HL-60 (cell line): Measurements from ENCODE around the gene PIMREG.

ENCODE experiments used
- GABPA ChIP-seq: IDR thresholded peaks from 2 replicates; pipeline ENCODE4 v1.6.1; 2012; ENCODE audit warnings: low read depth
- POLR2AphosphoS5 ChIP-seq: IDR thresholded peaks from 2 replicates; pipeline ENCODE4 v1.6.1; 2012; ENCODE audit warnings: low read depth
- TF ChIP-seq, protein P1 (sequence below): IDR thresholded peaks from one replicate; pipeline ENCODE4 v1.5.1; 2011; ENCODE audit warnings: low read length, control low read depth, inconsistent platforms; ENCODE audit not compliant: insufficient read depth

DNA sequence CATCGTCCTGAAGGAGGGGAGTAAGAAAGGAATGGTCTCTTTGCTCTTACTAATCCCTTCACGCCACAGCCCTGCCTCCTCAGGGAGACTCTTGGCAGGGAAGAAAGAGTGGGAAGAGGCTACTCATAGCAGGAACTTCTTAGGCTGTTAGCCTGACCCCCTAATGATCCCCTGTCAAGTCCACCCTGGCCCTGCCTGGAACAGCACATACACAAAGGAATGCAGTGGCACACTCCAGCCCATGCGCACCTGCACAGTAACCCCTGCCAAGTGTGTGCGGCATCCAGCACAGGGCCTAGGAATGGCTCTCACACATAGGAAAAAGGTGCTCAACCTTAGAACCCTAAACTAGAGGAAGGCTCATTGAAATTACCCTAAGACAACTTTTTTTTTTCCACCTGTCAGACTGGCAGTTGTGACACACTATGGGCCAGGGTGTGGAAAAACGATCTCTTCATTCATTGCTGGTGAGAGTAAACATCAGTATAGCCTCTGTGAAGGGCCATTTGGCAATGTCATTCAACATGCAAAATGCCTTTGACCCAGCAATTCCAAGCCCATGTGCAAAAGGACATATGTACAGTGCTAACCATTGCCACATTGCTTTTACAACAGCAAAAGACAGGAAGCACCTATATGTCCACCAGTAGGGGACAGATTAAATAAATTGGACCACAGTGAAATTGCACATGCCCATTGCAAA lies 50.1 kb downstream of the PIMREG start:
- TF ChIP-seq, protein P1, sequence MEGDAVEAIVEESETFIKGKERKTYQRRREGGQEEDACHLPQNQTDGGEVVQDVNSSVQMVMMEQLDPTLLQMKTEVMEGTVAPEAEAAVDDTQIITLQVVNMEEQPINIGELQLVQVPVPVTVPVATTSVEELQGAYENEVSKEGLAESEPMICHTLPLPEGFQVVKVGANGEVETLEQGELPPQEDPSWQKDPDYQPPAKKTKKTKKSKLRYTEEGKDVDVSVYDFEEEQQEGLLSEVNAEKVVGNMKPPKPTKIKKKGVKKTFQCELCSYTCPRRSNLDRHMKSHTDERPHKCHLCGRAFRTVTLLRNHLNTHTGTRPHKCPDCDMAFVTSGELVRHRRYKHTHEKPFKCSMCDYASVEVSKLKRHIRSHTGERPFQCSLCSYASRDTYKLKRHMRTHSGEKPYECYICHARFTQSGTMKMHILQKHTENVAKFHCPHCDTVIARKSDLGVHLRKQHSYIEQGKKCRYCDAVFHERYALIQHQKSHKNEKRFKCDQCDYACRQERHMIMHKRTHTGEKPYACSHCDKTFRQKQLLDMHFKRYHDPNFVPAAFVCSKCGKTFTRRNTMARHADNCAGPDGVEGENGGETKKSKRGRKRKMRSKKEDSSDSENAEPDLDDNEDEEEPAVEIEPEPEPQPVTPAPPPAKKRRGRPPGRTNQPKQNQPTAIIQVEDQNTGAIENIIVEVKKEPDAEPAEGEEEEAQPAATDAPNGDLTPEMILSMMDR: no peak
- TF ChIP-seq POLR2AphosphoS5 (no peak), GABPA (no peak)
